Measurements from ENCODE around the gene TKT. TPM values are rescaled to one million over a fixed set of nuclear protein-coding genes. Genes with fewer than 3 reads are reported as not detected.

TKT gene
- total RNA-seq, 1 donor from 2014 or later: 32.1 TPM

- TF ChIP-seq CTCF (IDR thresholded peaks at IDR 0.05; ENCODE audit: borderline replicate concordance): no peak
- H3K27me3 ChIP-seq (ENCODE audit: low read depth): no peaks in the 10 kb centered on the region
- H3K4me1 ChIP-seq: peaks cover 6% of the 10 kb centered on the region
- H3K4me3 ChIP-seq: no peak overlapping the region
- no peak for DNase-seq
- H3K36me3 ChIP-seq: peaks cover 100% of the 10 kb centered on the region
- no peaks in the 10 kb centered on the region for H3K9me3 ChIP-seq (replicated peaks)
- intact Hi-C loops (cut with micrococcal nuclease): no loop called here
- H3K27ac ChIP-seq (replicated peaks): no peak overlapping the region
These were observed 26.2 kb downstream of the TKT start for GRCh38 chr3:53229606-53230005.

GRCh38 chr3:53229171-53229570 lies 26.7 kb downstream of the TKT start:
- Histone ChIP-seq H3K36me3 (peaks cover 100% of the 10 kb centered on the region), H3K4me3 (no peak overlapping the region), H3K27ac (replicated peaks) (no peak overlapping the region), H3K27me3 (ENCODE audit: low read depth) (no peaks in the 10 kb centered on the region), H3K9me3 (replicated peaks) (no peaks in the 10 kb centered on the region), H3K4me1 (peaks cover 6% of the 10 kb centered on the region)
- intact Hi-C loops (cut with micrococcal nuclease): no loop called here
- no peak for DNase-seq
- TF ChIP-seq CTCF (IDR thresholded peaks at IDR 0.05; ENCODE audit: borderline replicate concordance): no peak

- TF ChIP-seq CTCF (IDR thresholded peaks at IDR 0.05; ENCODE audit: borderline replicate concordance): no peak
- Histone ChIP-seq H3K4me1 (peaks cover 4% of the 10 kb centered on the region), H3K27me3 (ENCODE audit: low read depth) (no peaks in the 10 kb centered on the region), H3K9me3 (replicated peaks) (no peaks in the 10 kb centered on the region), H3K36me3 (peaks cover 100% of the 10 kb centered on the region), H3K27ac (replicated peaks) (no peak overlapping the region), H3K4me3 (no peak overlapping the region)
- intact Hi-C loops (cut with micrococcal nuclease): no loop called here
- DNase-seq: no peak
These were observed 27.6 kb downstream of the TKT start for GRCh38 chr3:53227993-53228885.

GRCh38 chr3:53226841-53227407 lies 28.9 kb downstream of the TKT start:
- H3K36me3 ChIP-seq: peaks cover 90% of the 10 kb centered on the region
- no peaks in the 10 kb centered on the region for H3K9me3 ChIP-seq (replicated peaks)
- no peak for DNase-seq
- TF ChIP-seq CTCF (IDR thresholded peaks at IDR 0.05; ENCODE audit: borderline replicate concordance): no peak
- no peak overlapping the region for H3K4me3 ChIP-seq
- no peaks in the 10 kb centered on the region for H3K4me1 ChIP-seq
- intact Hi-C loops (cut with micrococcal nuclease): no loop called here
- no peak overlapping the region for H3K27ac ChIP-seq (replicated peaks)
- H3K27me3 ChIP-seq (ENCODE audit: low read depth): no peaks in the 10 kb centered on the region

- no peak overlapping the region for H3K4me3 ChIP-seq
- intact Hi-C loops (cut with micrococcal nuclease): no loop called here
- H3K27me3 ChIP-seq (ENCODE audit: low read depth): no peaks in the 10 kb centered on the region
- H3K9me3 ChIP-seq (replicated peaks): no peaks in the 10 kb centered on the region
- peaks cover 84% of the 10 kb centered on the region for H3K36me3 ChIP-seq
- H3K4me1 ChIP-seq: no peaks in the 10 kb centered on the region
- no peak overlapping the region for H3K27ac ChIP-seq (replicated peaks)
- DNase-seq: no peak
- TF ChIP-seq CTCF (IDR thresholded peaks at IDR 0.05; ENCODE audit: borderline replicate concordance): no peak
These were observed 29.5 kb downstream of the TKT start for GRCh38 chr3:53226142-53226840.
